Ovary (tissue), 9 donors: ENCODE measurements around the gene NT5C3B. TPM values are rescaled to one million over a fixed set of nuclear protein-coding genes. Genes with fewer than 3 reads are reported as not detected.
"Not testable (repeated sequence)": the region's sequence is repeated elsewhere in the genome, so short reads cannot be mapped to it uniquely, and the experiment has no call there.

Experiments used
- DNase-seq, 5 donors: peaks; one replicate each; pipeline ENCODE4 v3.0.0-alpha.2; 2019 to 2020
- H3K27ac ChIP-seq, 2 donors: fragments of 200-600 bp; one replicate each; pipeline versions ENCODE4 v1.5.1 to v1.8.0; 2019 to 2022
- H3K27me3 ChIP-seq: fragments of 200-600 bp; one replicate; pipeline ENCODE4 v1.8.0; 2022
- H3K36me3 ChIP-seq: fragments of 200-600 bp; sonication (generic); one replicate; pipeline ENCODE4 v1.5.1; 2019
- H3K4me1 ChIP-seq: one replicate; pipeline ENCODE4 v1.8.1; 2013; ENCODE audit warnings: mild to moderate bottlenecking, moderate library complexity; ENCODE audit not compliant: insufficient read depth
- H3K4me3 ChIP-seq: fragments of 200-600 bp; sonication (generic); one replicate; pipeline ENCODE4 v1.5.1; 2017
- H3K9me3 ChIP-seq, 2 donors: fragments of 200-600 bp in 1 of 2; sonication (generic) in 1 of 2; one replicate each; pipeline versions ENCODE4 v1.5.1 to v1.8.1; 2013 to 2019; ENCODE audit warnings: mild to moderate bottlenecking in 1 of 2, moderate library complexity in 1 of 2
- CTCF ChIP-seq, 3 donors: fragments of 450-650 bp in 2 of 3; fragments of 200-600 bp in 1 of 3; IDR thresholded peaks; one replicate each; pipeline versions ENCODE4 v1.5.1 to v1.8.0; 2016 to 2022; ENCODE audit warnings: antibody characterized with exemption in 3 of 3, mild to moderate bottlenecking in 1 of 3
- EP300 ChIP-seq: sonication (generic); formaldehyde crosslinking; IDR thresholded peaks from one replicate; pipeline ENCODE4 v1.6.1; 2017; ENCODE audit warnings: antibody characterized with exemption
- POLR2A ChIP-seq: fragments of 450-650 bp; IDR thresholded peaks from one replicate; pipeline ENCODE4 v1.6.1; 2017; ENCODE audit warnings: antibody characterized with exemption, mild to moderate bottlenecking, moderate library complexity
- WGBS, 3 donors: extraction: QIAGEN DNeasy Blood & Tissue Kit in 1 of 3; methylation state at CpG; one replicate each; pipeline versions ENCODE4 v1.1.5 to v1.1.7; 2013 to 2017; 5-methylcytosine and 5-hydroxymethylcytosine counted together
- intact Hi-C, 4 donors: fragments of 100-400 bp; cut with DNase I; formaldehyde crosslinking; loops; one replicate each; pipeline versions ENCODE4 v1.11.0 to v1.15.1; 2022 to 2023
- polyA plus RNA-seq, 2 donors: library from polyadenylated mRNA; stranded (reverse); fragments of 200-250 nt in 1 of 2; fragments of 350-450 nt in 1 of 2; fragmentation: Illumina TruSeq in 1 of 2; extraction: RNeasy Lipid Tissue Mini Kit (QIAGEN cat#74804) in 1 of 2; gene quantifications; one replicate each; pipeline ENCODE4 v1.2.3, GENCODE V29; 2013 to 2014
- total RNA-seq, 7 donors: library from RNA; depleted of rRNA in 2 of 7; stranded (reverse); fragments of >200 nt in 2 of 7; fragmentation: NEBNext Ultra II Directional in 3 of 7; extraction: Animal tissue kit (Norgen Biotek cat#: 25700) in 3 of 7; gene quantifications; one replicate each; pipeline versions ENCODE4 v1.1.0 to v1.2.4, GENCODE V29; 2016 to 2023
- donor health status: DM: no; HTN: no; CAD: no; lungs with moderate emphysema.
- donor health status: DM: no; HTN: no; CAD: no.
- donor health status: Bipolar disorder and iron deficiency.
- donor health status: DM: yes; HTN: yes; CAD: no.
- donor health status: DM: no; HTN: no; CAD: no.
- donor health status: DM: yes; HTN: yes; CAD: no.

Gene NT5C3B
- total and polyA plus RNA-seq, 9 donors = 34.5 to 106 (median 49.1) TPM

- Histone ChIP-seq H3K4me3 (no peak overlapping the region), H3K36me3 (no peaks in the 10 kb centered on the region), H3K9me3 (no peaks in the 10 kb centered on the region), H3K27me3 (no peaks in the 10 kb centered on the region), H3K27ac (no peak overlapping the region), H3K4me1 (peaks cover 13% of the 10 kb centered on the region)
- 89 to 100% (median 93%) methylated on average over 1 of the region's 1 CpG for WGBS, 3 donors
- DNase-seq = no peak
- intact Hi-C loops = no loop called here
- TF ChIP-seq CTCF (IDR thresholded peaks at IDR 0.05) (no peak), EP300 (no peak), POLR2A (no peak)
Measured at GRCh38 chr17:41779954-41780353, 56.1 kb downstream of the NT5C3B start.

GRCh38 chr17:41777574-41778188 is 58.4 kb downstream of the NT5C3B start:
- intact Hi-C loops = no loop called here
- Histone ChIP-seq H3K36me3 (no peaks in the 10 kb centered on the region), H3K4me3 (no peak overlapping the region), H3K4me1 (peaks cover 15% of the 10 kb centered on the region), H3K27ac (peak overlapping the region; percentile 71 to 87), H3K27me3 (no peaks in the 10 kb centered on the region), H3K9me3 (no peaks in the 10 kb centered on the region)
- TF ChIP-seq POLR2A (no peak), CTCF (IDR thresholded peaks at IDR 0.05) (peak in 2 of 3 donors; percentile 35 to 52), EP300 (no peak)
- WGBS, 3 donors = 1 to 5% (median 1%) methylated on average over 12 of the region's 12 CpGs
- DNase-seq = peak; percentile 88 to 95 (median 93)

- peak in 4 of 5 donors; percentile 39 to 60 (median 48) for DNase-seq
- no peaks in the 10 kb centered on the region for H3K36me3 ChIP-seq
- H3K4me1 ChIP-seq = peaks cover 15% of the 10 kb centered on the region
- no peak overlapping the region for H3K4me3 ChIP-seq
- no peaks in the 10 kb centered on the region for H3K9me3 ChIP-seq
- H3K27me3 ChIP-seq = no peaks in the 10 kb centered on the region
- 25 to 33% (median 33%) methylated on average over 4 of the region's 4 CpGs for WGBS, 3 donors
- TF ChIP-seq CTCF (IDR thresholded peaks at IDR 0.05) (peak in 1 of 3 donors; percentile 22), EP300 (no peak)
- intact Hi-C loops = no loop called here
- peak overlapping the region; percentile 71 to 87 for H3K27ac ChIP-seq
Measured at GRCh38 chr17:41777157-41777573, 58.9 kb downstream of the NT5C3B start.

- H3K4me3 ChIP-seq, H3K27me3 ChIP-seq, intact Hi-C loops, H3K9me3 ChIP-seq, H3K36me3 ChIP-seq, DNase-seq: not testable (repeated sequence)
- H3K4me1 ChIP-seq = peaks cover 15% of the 10 kb centered on the region
- peak overlapping the region in 1 of 2 donors; percentile 71 for H3K27ac ChIP-seq
- WGBS, 3 donors = 92 to 95% (median 93%) methylated on average over 14 of the region's 14 CpGs
Measured at GRCh38 chr17:41776262-41776900, 59.7 kb downstream of the NT5C3B start.
